Colonic mucosa (tissue), 4 donors: ENCODE data around the gene PRAC2. TPM values are rescaled to one million over a fixed set of nuclear protein-coding genes. Genes with fewer than 3 reads are reported as not detected.
A peak's percentile ranks its signal among the peaks of the same experiment; 100 is the strongest.

Experiments
- DNase-seq: peaks from one replicate; pipeline ENCODE4 v3.0.0-alpha.2; 2020
- H3K27ac ChIP-seq: fragments of 200-600 bp; one replicate; pipeline ENCODE4 v1.8.0; 2021
- H3K27me3 ChIP-seq: fragments of 200-600 bp; one replicate; pipeline ENCODE4 v1.8.0; 2021
- H3K36me3 ChIP-seq: fragments of 200-600 bp; one replicate; pipeline ENCODE4 v1.8.0; 2021
- H3K4me1 ChIP-seq: fragments of 200-600 bp; one replicate; pipeline ENCODE4 v1.8.0; 2021; ENCODE audit warnings: mild to moderate bottlenecking
- H3K4me3 ChIP-seq: fragments of 200-600 bp; one replicate; pipeline ENCODE4 v1.8.0; 2021
- H3K9ac ChIP-seq, 2 donors: one replicate each; pipeline ENCODE4 v1.7.0; 2013; ENCODE audit warnings: control low read depth in 2 of 2, low read depth in 2 of 2, low read length in 2 of 2
- H3K9me3 ChIP-seq: fragments of 200-600 bp; one replicate; pipeline ENCODE4 v1.8.0; 2021
- intact Hi-C: fragments of 100-400 bp; cut with DNase I; formaldehyde crosslinking; loops from one replicate; pipeline ENCODE4 v1.14.1; 2022
- total RNA-seq, 2 donors: library from RNA; stranded (reverse); fragmentation: NEBNext Ultra II Directional in 1 of 2; extraction: Animal tissue kit (Norgen Biotek cat#: 25700) in 1 of 2; gene quantifications; one replicate each; pipeline ENCODE4 v1.2.1, GENCODE V29; 2021
- TF ChIP-seq, protein P1 (sequence below): fragments of 200-600 bp; IDR thresholded peaks from one replicate; pipeline ENCODE4 v1.8.0; 2022; ENCODE audit warnings: antibody characterized with exemption, mild to moderate bottlenecking
- donor health status: healthy.
- donor health status: DM: no; HTN: no; CAD: no.
- donor health status: DM: no; HTN: no; CAD: no.

PRAC2 gene
- 10 to 100 TPM; 12.9 to 19.4 TPM for total RNA-seq

DNA sequence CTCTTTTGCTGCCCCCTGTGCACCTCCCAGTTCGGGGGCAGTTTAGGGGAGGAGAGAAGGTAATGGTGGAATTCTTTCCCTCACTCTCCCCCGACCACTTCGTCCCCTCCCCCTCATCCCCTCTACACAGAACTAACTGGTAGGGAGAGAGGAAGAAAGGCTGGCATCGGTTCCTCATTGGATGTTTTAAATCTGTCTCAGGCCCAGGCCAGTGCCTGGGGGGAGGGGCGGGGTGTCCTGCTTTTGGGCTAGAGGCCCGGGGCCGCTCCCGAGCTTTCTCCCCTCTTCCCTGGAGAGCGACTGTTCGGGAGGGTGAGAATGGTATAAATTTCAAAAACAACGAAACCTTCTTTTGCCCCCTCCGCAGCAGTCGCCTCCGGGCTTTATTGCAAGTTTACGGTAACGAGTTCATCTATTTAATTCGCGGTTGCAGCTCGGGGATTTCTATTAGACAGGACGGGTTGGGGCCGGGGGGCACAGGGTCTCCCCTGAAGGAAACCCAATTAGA, at the start of gene PRAC2:
Gene PRAC2 (plus strand): TSS at position 271 of the 508 bp plus-strand sequence. CDS start 1,226 bp downstream, outside the sequence.
- TF ChIP-seq, protein P1, sequence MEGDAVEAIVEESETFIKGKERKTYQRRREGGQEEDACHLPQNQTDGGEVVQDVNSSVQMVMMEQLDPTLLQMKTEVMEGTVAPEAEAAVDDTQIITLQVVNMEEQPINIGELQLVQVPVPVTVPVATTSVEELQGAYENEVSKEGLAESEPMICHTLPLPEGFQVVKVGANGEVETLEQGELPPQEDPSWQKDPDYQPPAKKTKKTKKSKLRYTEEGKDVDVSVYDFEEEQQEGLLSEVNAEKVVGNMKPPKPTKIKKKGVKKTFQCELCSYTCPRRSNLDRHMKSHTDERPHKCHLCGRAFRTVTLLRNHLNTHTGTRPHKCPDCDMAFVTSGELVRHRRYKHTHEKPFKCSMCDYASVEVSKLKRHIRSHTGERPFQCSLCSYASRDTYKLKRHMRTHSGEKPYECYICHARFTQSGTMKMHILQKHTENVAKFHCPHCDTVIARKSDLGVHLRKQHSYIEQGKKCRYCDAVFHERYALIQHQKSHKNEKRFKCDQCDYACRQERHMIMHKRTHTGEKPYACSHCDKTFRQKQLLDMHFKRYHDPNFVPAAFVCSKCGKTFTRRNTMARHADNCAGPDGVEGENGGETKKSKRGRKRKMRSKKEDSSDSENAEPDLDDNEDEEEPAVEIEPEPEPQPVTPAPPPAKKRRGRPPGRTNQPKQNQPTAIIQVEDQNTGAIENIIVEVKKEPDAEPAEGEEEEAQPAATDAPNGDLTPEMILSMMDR, result no peak
- peak within 1 kb of the TSS in 1 of 2 donors; percentile 28 for H3K9ac ChIP-seq
- H3K9me3 ChIP-seq, result no peaks in the 10 kb centered on the region
- DNase-seq, result peak; percentile 85
- H3K4me3 ChIP-seq, result peak within 1 kb of the TSS; percentile 45
- peak within 1 kb of the TSS; percentile 85 for H3K27ac ChIP-seq
- no peaks in the 10 kb centered on the region for H3K36me3 ChIP-seq
- H3K27me3 ChIP-seq, result peaks cover 48% of the 10 kb centered on the region
- intact Hi-C loops, result loop anchor here (5.0 kb wide), 2 partner anchors 81 to 154 kb away; no protein-coding TSS in a partner anchor
- no peaks in the 10 kb centered on the region for H3K4me1 ChIP-seq

DNA sequence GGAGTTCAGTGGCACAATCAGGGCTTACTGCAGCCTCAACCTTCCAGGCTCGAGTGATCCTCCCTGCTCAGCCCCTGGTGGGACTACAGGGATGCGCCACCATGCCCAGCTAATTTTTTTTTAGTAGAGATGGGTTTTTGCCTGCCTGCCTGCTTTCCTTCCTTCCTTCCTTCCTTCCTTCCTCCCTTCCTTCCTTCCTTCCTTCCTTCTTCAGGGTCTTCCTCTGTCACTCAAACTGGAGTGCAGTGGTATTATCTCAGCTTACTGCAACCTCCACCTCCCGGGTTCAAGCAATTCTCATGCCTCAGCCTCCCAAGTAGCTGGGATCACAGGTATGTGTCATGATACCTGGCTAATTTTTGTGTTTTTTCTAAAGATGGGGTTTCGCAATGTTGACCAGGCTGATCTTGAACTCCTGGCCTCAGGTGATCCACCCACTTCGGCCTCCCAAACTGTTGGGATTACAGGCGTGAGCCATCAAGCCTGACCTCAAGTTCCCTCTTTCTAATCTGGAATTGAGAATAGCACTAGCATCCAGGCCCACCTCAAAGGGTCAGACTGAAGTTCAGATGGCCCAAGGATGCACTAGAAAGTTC, 45.9 kb upstream of the PRAC2 start:
- H3K4me3 ChIP-seq, result no peak overlapping the region
- H3K27me3 ChIP-seq, result no peaks in the 10 kb centered on the region
- H3K36me3 ChIP-seq, result no peaks in the 10 kb centered on the region
- H3K9ac ChIP-seq, result no peak overlapping the region
- TF ChIP-seq, protein P1, result no peak
- no peak for DNase-seq
- intact Hi-C loops, result loop anchor here (10.0 kb wide), 1 partner anchor 358 kb away; no protein-coding TSS in a partner anchor
- H3K4me1 ChIP-seq, result peaks cover 3% of the 10 kb centered on the region
- no peak overlapping the region for H3K27ac ChIP-seq
- H3K9me3 ChIP-seq, result no peaks in the 10 kb centered on the region

DNA sequence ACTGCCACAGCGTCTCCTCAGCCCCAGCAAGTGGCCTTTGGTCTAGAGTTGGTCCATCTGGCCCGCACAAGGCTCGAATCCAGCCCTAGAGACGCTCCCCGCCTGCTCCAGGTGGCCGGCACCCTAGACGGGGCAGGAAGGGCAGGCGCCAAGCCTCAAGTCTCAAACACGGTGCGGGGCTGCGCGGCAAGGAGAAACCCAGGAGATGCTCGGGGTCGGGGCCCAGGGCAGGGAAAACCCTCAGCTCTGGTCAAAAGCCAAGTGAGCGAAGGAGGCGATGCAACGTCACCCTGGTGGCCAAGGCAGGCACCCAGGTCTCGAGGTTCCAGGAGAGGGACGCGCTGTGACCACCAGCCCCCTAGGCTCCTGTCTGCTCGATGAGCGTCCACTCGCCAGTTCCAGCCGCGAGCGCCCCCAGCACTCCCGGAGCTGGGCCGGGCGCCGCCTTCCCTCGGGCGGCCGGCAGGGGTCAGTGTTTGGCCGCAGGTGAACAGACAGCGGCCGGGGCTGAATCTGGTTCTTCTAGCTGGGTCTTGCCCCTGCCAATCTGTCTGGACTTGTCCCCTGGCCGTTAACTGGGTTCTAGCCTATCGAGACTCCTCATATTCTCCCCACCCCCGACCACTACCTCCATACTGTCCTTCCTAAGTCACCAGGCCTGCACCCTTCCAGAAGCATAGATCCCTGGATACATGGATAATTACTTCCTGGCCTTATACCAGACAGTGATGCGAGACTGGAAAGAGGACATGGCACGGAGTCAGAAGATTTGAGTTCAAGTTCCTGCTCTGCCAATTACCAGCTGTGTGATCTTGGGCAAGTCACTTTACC, 44.6 kb upstream of the PRAC2 start:
- H3K4me1 ChIP-seq, result peaks cover 3% of the 10 kb centered on the region
- no peak overlapping the region for H3K9ac ChIP-seq
- H3K27me3 ChIP-seq, result no peaks in the 10 kb centered on the region
- no peaks in the 10 kb centered on the region for H3K9me3 ChIP-seq
- no peaks in the 10 kb centered on the region for H3K36me3 ChIP-seq
- TF ChIP-seq, protein P1, result peak; percentile 96
- DNase-seq, result peak; percentile 83
- no peak overlapping the region for H3K27ac ChIP-seq
- H3K4me3 ChIP-seq, result no peak overlapping the region
- intact Hi-C loops, result loop anchor here (2.0 to 10.0 kb wide), 3 partner anchors 110 to 356 kb away; no protein-coding TSS in a partner anchor

DNA sequence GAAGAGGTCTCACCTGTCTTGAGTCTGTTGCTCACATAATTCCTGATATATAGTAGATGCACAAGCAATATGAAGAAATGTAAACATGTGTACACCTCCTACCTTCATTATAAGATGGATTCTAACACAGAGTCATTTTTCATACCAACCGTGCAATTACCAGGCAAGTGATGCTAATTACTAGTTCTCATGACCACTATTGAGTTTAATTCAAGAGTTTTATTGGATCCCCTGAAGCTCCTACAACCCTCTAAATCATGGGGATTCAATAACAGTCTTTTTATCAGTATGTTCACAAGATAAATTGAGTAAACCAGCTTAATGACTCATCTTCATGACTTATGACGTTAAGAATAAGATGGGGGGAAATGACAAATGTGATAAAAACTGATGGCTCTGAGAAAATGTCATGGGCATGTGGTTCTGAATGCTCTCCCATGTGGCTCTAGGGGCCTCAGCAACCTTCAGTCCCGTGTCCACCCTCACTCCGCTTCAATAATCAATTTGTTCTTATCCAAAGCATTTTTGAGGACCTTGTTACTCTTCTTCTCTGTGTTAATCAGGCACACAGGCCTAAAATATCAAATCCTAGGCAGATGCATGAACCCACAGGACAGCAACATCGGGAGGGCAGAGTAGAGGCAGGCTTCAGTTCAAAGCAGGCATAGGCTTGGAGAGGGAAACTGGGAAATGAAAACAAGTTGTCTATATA, 43.4 kb upstream of the PRAC2 start:
- no peak overlapping the region for H3K9ac ChIP-seq
- H3K4me1 ChIP-seq, result peaks cover 3% of the 10 kb centered on the region
- TF ChIP-seq, protein P1, result no peak
- no peak for DNase-seq
- intact Hi-C loops, result loop anchor here (2.0 to 10.0 kb wide), 3 partner anchors 109 to 355 kb away; no protein-coding TSS in a partner anchor
- no peak overlapping the region for H3K4me3 ChIP-seq
- no peaks in the 10 kb centered on the region for H3K9me3 ChIP-seq
- no peak overlapping the region for H3K27ac ChIP-seq
- H3K27me3 ChIP-seq, result no peaks in the 10 kb centered on the region
- H3K36me3 ChIP-seq, result no peaks in the 10 kb centered on the region

DNA sequence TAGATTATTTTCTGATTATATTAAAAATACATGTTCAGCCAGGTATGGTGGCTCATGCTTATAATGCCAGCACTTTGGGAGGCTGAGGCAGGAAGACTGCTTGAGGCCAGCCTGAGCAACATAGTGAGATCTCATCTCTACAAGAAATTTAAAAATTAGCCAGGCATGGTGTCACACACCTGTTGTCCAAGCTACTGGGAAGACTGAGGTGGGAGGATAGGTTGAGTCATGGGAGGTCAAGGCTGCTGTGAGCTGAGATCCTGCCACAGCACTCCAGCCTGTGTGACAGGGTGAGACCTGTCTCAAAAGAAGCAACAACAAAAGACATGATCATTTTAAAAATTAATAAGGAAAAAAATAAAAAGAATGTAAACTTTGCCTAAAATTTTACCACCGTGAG, 41.4 kb upstream of the PRAC2 start:
- Histone ChIP-seq H3K4me3 (no peak overlapping the region), H3K27me3 (no peaks in the 10 kb centered on the region), H3K27ac (no peak overlapping the region), H3K36me3 (no peaks in the 10 kb centered on the region), H3K9ac (no peak overlapping the region), H3K9me3 (no peaks in the 10 kb centered on the region), H3K4me1 (peaks cover 3% of the 10 kb centered on the region)
- intact Hi-C loops, result no loop called here
- no peak for DNase-seq
- TF ChIP-seq, protein P1, result no peak
